NCI-H510A (cell line): Measurements from ENCODE around the gene CCDC191.

ENCODE experiments used
- DNase-seq: peaks from one replicate; lab custom pipeline; 2025; lab: John Stamatoyannopoulos, UW

Gene CCDC191

GRCh38 chr3:114060906-114061655, 4.8 kb upstream of the CCDC191 start:
- no peak for DNase-seq

- DNase-seq, result no peak
Observed at GRCh38 chr3:114058646-114059045, 2.3 kb upstream of the CCDC191 start.

DNA sequence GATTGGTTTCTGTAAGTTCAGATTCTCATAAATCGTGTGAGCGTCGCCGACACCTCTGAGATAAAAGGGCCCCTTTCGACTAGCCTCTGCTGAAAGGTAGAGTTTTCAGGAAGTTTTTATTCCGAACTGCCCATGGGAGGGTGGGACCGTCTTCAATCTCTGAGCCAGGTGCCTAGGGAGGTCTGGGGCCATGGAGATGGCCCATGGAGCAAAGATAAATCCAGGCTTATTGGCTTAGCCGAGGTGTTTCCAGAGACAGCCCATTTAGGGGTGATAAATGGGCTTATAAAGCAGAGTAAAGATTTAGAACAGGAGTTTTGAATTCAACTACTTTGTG, 653 bp upstream of the CCDC191 start:
- no peak for DNase-seq

DNA sequence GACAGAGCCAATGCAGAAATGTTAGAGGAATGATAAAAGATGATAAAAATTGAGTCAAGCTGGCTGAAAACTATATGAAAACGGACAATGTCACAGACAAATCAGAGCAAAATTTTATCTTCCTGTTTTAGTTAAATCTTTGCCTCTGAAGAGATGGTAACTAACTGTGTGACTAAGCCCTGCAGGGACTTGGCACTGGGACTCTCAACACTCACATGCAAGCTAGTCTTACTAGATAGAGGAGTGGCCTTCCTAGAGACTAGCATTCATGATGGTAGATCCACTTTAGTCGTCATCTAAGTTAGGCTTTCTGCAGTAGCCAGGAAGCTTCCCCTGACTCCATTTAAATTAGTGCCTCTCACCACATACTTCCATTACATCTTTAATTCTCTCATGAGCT, 4.1 kb downstream of the CCDC191 start:
- no peak for DNase-seq

- no peak for DNase-seq
Observed at GRCh38 chr3:114043205-114043604, 13.1 kb downstream of the CCDC191 start.

GRCh38 chr3:114035896-114036295, 20.4 kb downstream of the CCDC191 start:
- DNase-seq, result no peak

- no peak for DNase-seq
Observed at GRCh38 chr3:114034787-114035545, 21.4 kb downstream of the CCDC191 start.

- DNase-seq, result no peak
Observed at GRCh38 chr3:114034211-114034610, 22.1 kb downstream of the CCDC191 start.

DNA sequence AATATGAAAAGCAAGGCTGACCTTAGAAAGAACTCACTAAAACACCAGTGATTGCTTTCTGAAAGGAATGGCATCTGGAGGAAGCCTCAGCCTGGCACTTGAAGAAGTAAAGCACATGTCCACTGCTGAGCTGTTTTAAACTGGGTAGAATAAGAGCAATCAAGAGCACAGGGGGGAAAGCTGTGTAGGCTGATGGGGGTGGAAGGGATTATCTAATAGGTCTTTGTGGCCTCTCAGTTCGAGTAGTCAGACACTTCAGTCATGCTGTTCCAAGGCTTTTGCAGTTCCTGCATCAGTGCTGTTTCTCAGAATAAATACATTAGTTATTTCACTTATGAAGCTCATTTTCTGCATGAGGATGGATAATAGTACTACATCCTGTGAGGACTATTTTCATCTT, 22.6 kb downstream of the CCDC191 start:
- no peak for DNase-seq

- DNase-seq, result no peak
Observed at GRCh38 chr3:114026331-114026730, 30.0 kb downstream of the CCDC191 start.

- DNase-seq, result no peak
Observed at GRCh38 chr3:114025451-114025850, 30.9 kb downstream of the CCDC191 start.

GRCh38 chr3:114022145-114022802, 34.1 kb downstream of the CCDC191 start:
- no peak for DNase-seq

DNA sequence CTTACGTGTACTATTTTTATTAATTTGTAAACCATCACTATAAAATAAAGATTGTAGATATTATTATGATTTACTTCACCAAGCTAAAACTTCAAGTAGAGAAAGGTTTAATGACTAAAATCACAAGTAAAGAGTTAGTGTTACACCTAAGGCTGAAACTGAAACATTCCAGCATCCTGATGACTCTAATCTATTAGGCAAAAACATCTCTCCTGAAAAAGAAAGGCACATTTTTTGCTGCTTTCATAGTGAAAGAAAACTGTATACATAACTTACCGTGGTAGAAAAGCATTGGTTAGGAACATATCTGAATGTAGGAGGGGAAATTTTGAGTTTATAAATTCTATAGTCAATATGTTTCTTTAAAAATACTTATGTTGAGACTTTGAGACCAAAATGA, 35.4 kb downstream of the CCDC191 start:
- no peak for DNase-seq

- no peak for DNase-seq
Observed at GRCh38 chr3:114019486-114019885, 36.8 kb downstream of the CCDC191 start.

GRCh38 chr3:114014211-114014610, 42.1 kb downstream of the CCDC191 start:
- DNase-seq, result no peak

DNA sequence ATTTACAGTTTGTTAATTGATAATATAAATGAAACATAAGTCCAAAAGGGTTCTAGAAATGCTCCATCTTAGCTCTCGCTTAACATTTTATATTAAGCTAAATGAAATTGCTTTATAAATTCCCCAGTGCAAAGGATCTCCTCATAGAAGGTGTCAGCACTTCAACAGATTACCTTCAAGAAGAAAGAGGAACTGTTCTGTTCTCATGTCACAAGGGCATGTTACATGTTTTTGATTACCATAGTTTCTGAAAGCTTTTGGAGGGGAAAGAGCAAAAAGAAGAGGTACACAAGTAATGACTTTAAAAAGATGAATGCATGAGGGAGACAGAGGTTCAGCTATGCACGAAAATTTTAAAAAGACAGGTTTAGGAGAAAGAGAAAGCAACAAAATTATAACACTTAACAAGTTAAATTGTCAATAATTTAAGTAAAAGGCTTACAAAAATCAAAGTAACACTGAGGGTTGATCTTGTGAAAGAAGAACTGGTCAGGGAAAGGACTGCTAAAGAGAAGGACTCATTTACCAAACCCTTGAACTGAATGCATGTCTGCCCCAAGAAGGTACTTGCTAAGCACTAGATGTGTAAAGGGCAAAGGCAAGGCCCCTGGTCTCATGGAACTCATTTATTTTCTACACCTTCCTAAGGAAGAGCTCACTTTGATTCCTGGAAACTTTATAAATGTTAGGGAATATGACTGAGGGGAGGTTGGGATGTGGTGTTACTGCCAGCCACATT, 45.1 kb downstream of the CCDC191 start:
- no peak for DNase-seq

- DNase-seq, result no peak
Observed at GRCh38 chr3:114005481-114005880, 50.8 kb downstream of the CCDC191 start.

DNA sequence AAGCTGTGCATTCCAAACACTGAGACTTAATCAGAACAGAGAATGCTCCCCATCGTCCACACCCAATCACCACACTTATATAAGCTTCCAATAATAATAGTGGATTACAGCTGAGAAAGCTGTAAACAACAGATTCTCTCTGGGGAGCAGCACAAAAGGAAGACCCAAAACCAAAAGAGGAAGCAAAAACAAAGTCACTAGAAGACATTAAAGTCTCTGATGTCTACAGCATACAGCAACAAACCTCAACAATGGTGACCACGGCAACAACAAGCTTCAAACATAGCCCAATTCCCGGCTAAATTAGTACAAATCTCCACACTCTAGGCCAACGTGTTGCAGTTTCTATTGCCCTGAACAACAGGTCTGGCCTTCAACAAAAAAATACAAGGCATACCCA, 70.8 kb downstream of the CCDC191 start:
- DNase-seq, result no peak

DNA sequence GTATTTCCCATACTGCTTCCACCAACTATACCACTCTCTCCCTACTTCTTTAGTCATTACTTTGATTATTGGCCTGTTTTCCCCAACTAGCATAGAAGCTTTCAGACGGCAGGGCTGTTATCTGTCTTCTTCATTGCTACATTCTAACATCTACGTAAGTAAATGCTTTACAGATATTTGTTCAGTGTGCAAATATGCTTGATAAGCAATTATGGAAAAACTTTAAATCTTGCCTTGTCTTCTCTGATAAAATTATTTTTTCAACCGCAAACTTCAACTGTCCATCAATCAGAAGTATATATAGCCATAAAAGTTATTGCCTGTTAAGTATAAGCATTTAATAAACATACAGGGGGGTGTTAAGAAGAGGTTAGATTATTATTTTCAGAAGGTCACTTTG, 72.8 kb downstream of the CCDC191 start:
- DNase-seq, result no peak

DNA sequence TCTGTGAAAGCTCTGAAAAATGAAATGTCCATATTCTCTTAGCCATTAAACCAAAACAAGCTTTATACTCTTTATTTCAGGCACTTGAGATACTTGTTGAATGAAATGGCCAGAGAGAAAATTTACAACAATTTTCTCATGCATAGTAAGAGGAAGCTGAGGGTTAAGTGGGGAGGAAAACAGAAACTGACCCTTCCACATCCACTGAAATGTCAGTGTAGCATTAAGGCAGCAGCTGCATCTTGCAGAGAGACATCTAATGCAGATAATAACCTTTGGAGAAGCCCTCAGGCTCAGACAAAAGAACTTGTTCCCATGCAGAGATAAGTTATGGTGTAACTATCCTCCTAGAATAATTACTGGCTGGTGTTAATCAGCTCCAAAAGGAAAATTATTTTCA, 74.5 kb downstream of the CCDC191 start:
- no peak for DNase-seq

DNA sequence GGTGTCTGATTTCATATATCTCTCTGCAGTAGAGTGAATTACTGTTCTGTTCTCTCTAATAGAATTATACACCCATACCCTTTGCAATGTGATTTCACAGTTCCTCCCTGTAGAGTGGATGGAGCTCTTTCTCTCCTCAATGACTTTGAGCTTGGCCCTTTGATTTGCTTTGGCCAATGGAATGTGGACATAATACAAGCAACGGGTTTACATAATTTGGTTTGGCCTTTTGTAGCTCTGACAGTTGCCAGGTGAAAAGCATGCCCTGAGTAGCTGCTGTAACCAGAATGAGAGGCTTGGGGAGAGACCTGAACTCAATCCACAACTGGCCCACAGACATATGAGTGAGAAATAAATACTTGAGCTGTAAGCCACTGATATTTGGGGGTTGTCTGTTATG, 76.4 kb downstream of the CCDC191 start:
- no peak for DNase-seq

- DNase-seq, result no peak
Observed at GRCh38 chr3:113977822-113978221, 78.5 kb downstream of the CCDC191 start.

- no peak for DNase-seq
Observed at GRCh38 chr3:113968986-113969385, 87.3 kb downstream of the CCDC191 start.
